GM19468 (cell line): ENCODE data around the gene AFTPH.

ENCODE experiments used
- ATAC-seq: cut with Tn5 transposase; IDR thresholded peaks from one replicate; pipeline ENCODE4 v1.9.1; 2021; ENCODE audit warnings: mild to moderate bottlenecking, moderate library complexity, moderate number of reproducible peaks; ENCODE audit not compliant: unreplicated experiment; ENCODE audit errors: extremely low read depth

The AFTPH gene

DNA sequence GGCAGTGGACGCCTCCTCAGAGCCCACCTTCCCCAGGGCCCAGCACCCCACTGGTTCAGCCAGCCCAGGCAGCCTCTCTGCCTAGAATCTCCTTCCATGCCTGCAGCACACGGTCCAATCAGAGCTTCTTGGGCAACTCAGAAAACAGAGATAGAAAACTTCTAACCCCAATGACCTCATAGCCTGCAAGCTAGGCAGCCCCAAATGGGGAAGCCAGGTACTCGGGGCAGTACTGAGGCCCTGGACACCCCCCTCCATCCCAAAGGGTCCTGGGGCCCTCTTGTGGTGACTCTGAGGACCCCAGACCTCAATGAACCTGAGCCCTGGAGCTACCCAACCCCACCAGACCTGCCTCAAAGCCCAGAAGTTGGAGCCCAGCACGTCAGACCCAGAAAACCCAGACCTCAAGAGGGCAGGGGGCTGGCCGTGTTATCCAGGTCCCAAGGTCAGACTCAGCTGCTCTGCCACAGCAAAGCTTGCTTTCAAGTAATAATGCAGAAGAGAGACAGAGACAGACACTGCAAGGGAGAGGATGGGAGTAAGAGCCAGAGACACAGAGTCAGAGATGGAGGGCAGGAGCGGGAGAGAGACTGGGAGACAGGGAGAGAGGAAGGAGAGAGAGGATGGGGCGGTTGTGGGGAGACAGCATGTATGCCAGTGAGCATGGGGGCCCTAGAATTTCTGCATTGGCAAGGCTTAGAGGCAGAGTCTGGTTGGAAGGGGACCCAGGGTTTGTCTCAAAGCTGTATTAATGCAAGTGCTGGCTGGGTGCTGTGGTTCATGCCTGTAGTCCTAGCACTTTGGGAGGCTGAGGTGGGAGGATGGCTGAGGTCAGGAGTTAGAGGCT, 101.4 kb downstream of the AFTPH start:
- no peak for ATAC-seq

DNA sequence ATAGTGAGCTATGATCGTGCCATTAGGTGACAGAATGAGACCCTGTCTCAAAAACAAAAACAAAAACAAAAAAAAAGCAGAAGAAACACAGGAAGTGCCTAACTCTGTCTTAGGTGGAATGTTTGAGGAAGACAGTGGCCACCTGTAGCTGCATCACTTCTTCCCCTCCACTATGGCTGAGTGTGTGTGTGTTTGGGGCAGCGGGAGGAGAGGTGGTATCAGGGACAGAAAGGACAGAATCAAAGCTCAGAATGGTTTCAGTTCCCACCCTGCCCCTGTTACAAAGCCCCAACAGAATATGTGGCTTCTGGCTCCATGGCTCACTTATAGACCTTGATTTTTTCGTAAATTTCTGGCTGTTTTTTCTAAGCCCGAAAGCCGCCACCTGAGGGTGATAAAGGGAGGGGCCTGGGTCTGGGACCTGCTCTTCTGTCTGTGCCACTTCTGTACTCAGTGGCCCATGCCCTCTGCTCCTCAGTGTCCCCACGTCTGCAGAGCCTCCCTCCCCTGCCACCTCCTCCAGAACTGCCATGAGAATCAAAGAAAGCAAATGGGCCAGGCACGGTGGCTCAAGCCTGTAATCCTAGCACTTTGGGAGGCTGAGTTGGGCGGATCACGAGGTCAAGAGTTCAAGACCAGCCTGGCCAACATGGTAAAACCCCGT, 102.2 kb downstream of the AFTPH start:
- ATAC-seq: no peak

DNA sequence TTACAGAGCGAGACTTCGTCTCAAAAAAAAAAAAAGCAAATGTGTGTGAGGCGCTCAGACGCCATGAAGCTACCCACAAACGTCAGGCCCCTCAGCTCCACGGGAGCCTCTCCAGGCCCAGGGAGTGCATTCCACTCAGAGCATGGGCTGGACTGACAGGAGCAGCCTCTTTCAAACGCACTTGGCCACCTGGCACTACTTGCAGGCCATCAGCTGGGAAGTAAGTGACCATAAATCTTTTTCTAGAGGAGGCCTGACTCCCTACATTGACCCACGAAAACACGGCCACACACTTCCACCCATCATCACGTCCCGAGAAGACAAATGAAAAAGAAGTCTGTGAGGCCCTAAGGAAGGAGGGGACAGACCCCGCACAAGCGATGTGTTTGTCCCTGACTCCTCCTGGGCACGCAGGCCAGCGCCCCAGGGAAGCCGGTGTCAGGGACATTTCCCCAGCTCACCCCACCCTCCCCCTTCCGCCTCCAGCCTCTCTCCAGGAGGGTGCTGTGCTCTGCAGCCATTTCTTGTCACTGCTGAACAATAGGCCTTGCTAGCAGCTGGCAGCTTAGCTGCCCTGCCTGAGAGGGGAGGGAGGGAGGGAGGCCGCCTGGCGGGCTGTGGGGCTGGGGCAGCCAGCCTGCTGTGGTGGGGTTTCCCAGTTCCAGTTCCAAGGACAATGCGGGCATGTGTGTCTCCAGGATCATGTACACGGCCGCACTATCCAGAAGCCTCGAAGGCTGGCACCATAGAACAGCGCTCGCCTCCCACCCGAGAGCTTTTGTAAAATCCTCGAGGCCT, 103.0 kb downstream of the AFTPH start:
- ATAC-seq: no peak

DNA sequence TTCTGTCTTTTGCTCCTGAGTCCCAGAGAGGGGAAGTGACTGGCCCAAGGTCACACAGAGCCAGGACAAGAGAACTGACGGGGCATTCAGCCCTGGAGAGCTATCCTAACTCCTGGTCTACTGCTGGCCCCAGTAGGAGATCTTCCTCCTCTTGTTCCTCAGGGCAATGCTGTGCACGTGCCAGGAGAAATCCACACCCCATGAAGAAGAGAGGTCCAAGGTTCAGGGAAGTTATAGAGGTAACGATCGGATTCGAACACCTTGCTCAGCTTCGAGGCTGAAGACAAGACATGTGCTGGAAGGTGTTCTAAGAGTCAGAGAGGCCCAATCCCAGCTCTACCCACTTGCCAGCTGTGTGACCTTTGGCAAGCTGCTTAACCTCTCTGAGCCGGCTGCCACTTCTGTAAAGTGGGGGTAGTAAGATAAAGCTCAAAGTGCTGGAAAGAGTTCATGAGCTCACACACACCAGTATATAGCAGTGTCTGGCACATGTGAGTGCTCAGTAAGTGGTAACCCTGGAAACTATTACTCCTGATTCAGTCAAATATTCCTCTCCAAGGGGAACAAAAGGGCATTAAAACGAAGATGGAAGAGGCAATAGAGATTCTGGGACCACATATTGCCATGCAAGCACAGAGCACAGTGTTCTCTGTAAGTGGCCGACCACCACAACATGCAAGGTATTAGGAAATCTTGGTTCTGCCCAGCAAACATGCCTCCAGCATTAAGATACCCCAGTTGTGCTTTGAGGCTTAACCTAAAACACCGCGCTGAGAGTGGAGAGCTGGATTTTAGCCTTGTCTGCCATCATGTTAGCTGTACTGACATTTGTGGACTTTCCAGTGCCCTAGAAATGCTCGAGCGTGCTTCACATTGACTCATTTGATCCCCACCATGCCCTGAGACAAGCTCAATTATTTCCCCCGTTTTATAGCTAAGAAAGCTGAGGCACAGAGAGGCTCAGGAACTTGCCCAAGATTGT, 104.0 kb downstream of the AFTPH start:
- ATAC-seq: no peak

DNA sequence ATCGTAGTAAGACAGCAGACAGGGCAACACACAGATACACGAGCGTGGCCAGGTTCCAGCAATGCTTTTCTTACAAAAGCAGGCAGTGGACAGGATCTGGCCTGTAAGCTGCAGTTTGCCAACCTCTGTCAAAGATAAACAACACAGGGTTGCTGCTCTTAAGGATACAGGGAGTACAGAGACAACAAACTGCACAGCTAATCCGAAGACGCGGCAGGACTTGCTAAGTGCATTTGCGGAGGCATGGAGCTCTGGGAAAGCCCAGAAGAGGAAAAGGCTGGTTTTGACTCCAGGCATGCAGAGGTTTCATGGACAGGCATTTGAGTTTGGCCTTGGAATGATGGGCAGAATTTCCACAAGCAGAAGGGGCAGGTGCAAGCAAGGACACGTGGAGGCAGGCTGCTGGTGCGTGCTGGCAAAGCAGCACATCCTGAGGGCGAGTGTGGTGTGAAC, 105.2 kb downstream of the AFTPH start:
- ATAC-seq: no peak

DNA sequence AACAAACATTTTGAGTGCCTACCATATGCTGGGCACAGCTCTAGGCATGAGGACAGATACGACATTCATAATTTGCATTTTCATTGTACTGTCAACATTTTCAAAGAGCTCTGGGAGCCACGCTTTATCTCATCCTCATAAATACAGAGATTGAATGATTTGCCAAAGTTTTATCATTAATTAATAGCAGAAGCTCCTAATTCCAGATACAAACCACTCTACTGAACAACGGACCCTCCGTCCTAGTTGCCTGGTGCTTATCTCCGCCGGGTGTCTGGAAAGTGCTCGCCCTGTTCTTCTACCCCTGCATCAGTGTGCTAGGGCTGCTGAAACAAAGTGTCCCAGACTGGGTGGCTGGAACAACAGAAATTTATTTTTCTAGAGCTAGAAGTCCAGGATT, 105.7 kb downstream of the AFTPH start:
- no peak for ATAC-seq

DNA sequence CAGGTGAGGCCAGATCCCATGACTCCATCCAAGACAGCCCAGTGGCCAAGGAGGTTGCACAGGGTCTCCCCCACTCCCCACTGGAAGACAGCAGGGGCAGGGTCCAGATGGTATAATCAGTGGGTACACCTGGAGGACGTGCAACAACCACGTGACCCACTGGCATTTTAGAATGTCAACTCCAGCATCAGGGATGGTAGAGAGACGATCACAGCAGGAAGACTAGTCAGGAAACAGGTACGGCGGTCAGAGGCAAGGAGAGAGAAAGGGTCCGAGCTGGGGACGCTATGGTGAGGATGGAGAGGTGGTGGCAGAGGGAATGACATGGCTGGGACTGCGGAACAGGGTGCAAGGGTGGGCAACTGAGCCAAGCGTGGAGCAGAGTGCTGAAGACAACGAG, 106.6 kb downstream of the AFTPH start:
- no peak for ATAC-seq

DNA sequence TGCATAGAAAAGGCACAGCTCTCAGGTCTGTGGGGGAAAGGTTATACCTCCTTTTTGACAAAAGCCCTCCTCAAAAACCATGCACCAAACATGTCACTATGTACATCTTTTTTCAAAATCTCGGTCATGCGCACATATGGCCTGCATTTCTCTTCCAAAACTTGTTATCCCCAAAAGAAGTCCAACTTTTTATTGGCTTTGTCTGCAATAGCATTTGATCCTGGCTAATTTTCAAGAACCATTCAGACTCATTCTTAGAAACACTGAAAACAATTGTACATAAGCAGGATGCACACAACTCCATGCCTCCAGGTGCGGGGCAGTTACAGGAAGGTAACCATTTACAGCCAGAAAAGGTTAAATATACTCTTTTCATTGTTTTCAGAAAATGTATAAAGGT, 107.6 kb downstream of the AFTPH start:
- ATAC-seq: no peak

DNA sequence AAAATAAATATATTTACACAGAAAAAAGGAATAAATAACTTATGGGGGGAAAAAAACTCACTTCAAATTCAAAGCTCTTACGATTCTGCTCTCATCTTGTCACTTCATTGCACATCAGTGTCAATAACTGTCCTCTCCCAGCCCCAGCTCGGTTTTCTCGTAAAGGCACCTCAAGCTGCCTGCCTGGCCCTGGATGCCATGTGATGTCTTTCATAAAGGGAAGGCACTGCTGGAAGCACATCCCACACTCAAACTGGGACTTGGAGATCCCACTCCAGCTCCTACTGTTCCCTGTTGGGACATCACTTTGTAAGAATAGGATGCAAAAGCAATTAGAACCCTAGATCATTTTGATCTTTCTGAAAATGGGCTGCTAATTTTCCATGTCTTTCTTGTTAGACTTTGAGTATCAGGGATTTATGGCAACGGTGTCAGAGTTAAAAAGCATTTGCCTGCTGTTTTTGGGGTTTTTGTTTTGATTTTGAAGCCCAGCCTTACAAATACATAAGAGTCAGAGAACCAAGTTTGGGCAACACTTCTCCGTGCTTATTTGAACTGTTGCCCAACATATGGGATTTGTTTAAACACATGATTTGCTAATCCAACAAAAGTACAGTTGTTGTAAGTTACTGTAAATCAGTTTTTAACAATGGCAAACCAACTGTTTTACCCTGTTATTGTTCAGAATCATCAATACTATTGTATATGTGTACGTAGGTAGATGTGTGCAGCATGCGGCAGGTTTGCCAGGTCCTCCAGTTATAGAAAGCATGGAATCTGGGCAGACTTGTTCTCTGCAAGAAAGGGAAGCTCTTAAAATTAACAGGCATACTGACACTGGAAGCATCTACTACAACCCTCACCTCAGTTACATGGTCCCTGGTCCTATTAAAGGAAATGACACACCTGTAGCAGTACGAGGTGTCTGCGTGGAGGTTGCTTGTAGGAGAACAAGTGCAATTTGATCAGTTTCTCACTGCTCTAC, 109.0 kb downstream of the AFTPH start:
- ATAC-seq: no peak

DNA sequence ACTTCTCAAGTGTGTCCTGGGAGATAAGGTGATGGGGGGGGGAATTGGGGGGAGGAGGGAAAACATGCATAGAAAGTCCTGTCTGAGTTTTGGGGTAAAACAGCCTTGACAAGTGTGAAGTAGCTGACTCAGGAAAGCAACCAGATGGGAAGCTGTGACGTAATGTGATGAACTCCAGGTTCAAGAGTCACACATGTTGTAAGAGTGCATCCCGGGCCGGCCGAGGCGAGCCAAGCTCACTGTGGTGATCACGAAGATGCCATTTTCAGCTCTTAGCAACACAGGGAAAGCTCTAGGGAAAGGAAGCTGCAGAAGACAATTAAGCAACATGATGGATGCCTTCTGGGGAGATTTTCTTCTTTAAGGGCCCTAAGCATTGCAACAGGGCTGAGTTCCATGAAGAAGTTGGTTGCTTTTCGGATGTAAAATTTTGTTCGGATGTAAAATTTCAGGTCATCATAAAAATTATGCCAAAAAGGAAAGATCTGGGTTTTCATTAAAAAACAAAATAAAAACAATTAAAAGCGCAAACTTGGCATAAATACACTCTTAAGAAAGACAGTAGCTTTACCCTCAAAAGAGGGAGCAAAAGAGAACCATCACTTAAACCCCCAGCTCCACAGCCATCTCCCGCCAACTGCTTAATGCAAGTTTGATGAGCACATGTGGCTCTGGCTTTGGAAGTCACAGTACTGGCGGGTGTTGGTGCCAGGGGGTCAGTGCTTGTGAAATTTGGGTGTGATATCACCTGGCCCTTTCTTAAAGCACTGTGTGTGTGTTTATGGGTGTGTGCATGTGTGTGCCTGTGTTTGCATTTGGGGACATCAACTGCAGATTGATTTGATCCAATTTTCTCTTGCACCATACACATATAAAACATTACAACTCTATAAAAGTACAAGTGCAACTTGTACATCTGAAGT, 110.5 kb downstream of the AFTPH start:
- ATAC-seq: no peak

DNA sequence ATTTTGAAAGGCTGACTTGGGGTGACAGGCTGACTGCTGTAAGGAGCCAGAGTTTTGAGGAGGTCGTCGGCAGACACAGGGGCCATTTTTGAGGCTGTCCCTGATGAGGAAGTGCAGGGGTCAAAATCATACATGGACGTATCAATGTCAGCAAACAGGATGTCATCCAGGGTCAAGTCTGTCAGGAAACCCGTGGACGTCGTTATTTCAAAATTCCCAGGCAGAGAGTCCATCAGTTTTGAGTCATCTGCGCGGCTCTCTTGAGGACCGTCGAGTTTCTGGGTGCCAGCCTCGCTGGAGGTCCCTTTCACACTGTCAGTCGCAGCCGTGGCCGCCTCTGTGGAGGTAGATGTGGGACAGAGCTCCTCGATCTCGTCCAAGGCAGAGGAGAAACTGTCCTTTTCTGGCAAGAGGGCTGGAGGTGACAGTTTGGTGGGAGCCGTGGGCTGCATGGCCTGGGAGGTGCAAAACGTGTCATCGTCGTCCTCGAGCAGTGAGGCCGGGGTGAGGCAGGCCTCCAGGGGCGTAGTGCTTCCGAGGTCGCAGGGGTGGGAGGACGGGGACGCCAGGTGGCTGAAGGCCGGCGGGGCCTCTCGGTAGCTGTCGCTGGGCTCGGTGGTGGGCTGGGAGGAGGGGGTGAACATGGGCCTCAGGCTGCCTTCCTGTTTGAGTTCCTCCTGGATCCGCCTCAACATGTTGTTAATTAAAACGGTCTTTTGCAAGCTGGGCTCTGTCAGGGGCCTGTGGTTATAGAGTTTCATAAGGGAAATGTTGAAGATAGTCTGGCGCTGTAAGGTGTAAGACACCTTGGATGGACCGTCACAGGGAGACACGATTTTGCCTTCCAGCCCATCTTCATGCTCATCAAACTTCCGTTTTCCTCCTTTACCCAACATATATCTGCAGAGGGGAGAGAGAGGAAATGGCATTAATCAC, 112.1 kb downstream of the AFTPH start:
- no peak for ATAC-seq

DNA sequence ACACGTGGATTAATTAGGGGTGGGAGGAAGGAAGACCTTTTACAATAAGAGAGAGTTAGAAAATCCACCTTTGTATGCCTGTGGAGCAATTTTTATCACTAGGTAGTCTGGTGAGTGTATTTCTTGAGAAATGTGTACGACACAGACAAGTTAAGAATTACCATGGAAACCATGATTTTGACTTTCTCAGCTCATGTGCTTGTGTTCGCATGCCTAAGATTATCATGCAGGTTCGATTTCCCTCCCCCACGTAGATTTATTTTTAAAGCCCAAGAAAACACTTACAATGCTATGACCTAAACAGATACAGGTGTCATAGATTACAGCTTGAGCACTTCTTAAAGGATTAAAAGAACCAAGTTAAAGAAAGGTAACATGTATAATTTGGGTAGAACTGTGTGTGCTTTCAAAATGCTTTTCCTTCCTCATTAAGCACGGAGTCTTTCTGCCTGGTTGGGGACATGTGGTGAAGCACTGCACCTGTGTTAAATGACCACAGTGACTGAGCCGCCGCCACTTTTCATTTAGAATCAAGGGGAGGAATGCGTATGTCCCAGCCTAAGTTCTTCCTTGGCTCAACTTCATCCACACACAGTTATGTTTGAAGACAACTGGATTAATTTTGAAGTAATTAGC, 113.0 kb downstream of the AFTPH start:
- ATAC-seq: peak; percentile 66

DNA sequence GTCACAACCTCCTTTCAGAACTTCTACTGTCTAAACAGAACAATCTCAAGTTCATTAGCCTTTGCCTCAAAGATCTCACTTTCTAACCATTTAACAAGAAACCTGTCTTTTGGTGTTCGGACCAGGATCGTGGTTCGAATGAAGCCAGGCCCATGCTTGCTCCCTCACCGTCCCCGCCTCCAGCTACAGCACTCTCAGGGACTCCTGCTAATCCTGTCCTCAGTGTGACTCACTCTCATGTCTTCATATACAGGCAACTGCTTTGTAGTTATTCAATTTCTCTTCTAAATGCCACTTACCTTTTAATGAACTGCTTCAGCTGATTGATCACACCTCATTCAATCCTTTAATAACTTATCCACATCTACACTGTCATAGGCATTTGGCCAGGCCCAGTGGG, 113.8 kb downstream of the AFTPH start:
- ATAC-seq: no peak

DNA sequence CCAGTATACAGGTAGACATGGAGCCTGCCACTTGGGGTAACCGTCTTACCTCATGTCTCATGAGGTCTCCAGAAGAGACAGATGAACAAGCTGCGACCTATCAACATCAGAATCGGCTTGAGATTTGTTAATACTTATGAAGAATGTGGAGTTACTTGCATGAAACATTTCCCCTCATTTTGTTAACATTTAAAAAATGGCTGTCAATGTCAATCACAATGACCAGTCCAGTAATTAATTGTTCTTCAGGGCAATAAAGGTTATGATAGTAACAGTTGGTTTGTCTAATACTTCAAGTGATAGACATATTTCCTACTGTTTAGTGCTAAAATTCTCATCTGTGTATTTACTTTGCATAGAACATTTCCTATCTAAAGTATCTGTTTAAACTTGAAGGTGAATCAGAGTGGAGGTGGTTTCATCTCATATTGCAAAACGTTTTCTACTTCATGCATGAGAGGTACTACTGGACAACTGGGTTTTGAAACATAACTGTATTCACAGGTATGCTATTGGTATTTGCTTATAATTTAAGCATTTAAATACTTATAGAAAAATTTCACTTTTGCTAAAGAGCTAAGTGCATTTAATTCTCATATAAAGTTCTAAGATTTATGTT, 114.5 kb downstream of the AFTPH start:
- ATAC-seq: no peak

DNA sequence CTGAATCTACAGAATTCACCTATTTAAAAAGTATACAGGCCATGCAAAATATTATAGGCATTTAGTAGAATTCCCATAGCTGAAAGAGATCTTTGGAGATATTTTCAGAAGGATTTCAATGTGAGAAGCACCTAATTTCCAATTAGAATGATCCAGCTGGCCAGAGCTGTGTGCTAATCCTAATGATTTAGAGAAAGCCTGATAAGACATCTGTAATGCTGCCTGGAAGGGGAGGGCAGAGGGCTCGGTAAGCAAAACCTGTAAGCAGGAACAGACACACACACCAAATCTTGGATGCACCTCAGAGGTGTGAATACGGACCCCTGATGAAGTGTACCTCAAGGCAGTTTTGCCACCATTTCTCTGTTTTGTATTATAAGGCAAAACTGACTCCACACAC, 115.6 kb downstream of the AFTPH start:
- ATAC-seq: no peak
